Measurements from ENCODE around the gene SAMD1.

Gene SAMD1

GRCh38 chr19:14107581-14108461, 17.3 kb upstream of the SAMD1 start:
- H3K4me3 ChIP-seq (replicated peaks in 1 of 2; ENCODE audit: low read depth in 2 of 2, low read length in 2 of 2): no peak overlapping the region
- TF ChIP-seq CTCF (IDR thresholded peaks at IDR 0.05; ENCODE audit: low read depth, low read length): no peak
- peak; percentile 59 to 91 for DNase-seq (ENCODE audit: low read depth in 2 of 2)

- H3K4me3 ChIP-seq (replicated peaks in 1 of 2; ENCODE audit: low read depth in 2 of 2, low read length in 2 of 2): no peak overlapping the region
- TF ChIP-seq CTCF (IDR thresholded peaks at IDR 0.05; ENCODE audit: low read depth, low read length): no peak
- DNase-seq (ENCODE audit: low read depth in 2 of 2): no peak
These were observed 16.3 kb upstream of the SAMD1 start for GRCh38 chr19:14106840-14107239.

GRCh38 chr19:14105680-14106079, 15.1 kb upstream of the SAMD1 start:
- no peak for DNase-seq (ENCODE audit: low read depth in 2 of 2)
- TF ChIP-seq CTCF (IDR thresholded peaks at IDR 0.05; ENCODE audit: low read depth, low read length): no peak
- H3K4me3 ChIP-seq (replicated peaks in 1 of 2; ENCODE audit: low read depth in 2 of 2, low read length in 2 of 2): no peak overlapping the region

GRCh38 chr19:14103310-14103709, 12.8 kb upstream of the SAMD1 start:
- no peak for TF ChIP-seq CTCF (IDR thresholded peaks at IDR 0.05; ENCODE audit: low read depth, low read length)
- no peak overlapping the region for H3K4me3 ChIP-seq (replicated peaks in 1 of 2; ENCODE audit: low read depth in 2 of 2, low read length in 2 of 2)
- no peak for DNase-seq (ENCODE audit: low read depth in 2 of 2)

GRCh38 chr19:14102756-14103155, 12.2 kb upstream of the SAMD1 start:
- TF ChIP-seq CTCF (IDR thresholded peaks at IDR 0.05; ENCODE audit: low read depth, low read length): no peak
- H3K4me3 ChIP-seq (replicated peaks in 1 of 2; ENCODE audit: low read depth in 2 of 2, low read length in 2 of 2): no peak overlapping the region
- no peak for DNase-seq (ENCODE audit: low read depth in 2 of 2)

- no peak overlapping the region for H3K4me3 ChIP-seq (replicated peaks in 1 of 2; ENCODE audit: low read depth in 2 of 2, low read length in 2 of 2)
- peak; percentile 33 to 39 for DNase-seq (ENCODE audit: low read depth in 2 of 2)
- TF ChIP-seq CTCF (IDR thresholded peaks at IDR 0.05; ENCODE audit: low read depth, low read length): no peak
These were observed 11.6 kb upstream of the SAMD1 start for GRCh38 chr19:14102102-14102696.

Data from cardiac fibroblast (primary cell).